ENCODE measurements around the gene MYCT1.

The MYCT1 gene

GRCh38 chr6:152771061-152771687 lies 73.5 kb downstream of the MYCT1 start:
- no peak overlapping the region for H3K27ac ChIP-seq
- TF ChIP-seq ZFX (IDR thresholded peaks at IDR 0.05; ENCODE audit: borderline replicate concordance): no peak
- no peak for TF ChIP-seq CTCF (IDR thresholded peaks at IDR 0.05)

Data from 22Rv1 (cell line).